HG02981 (cell line): ENCODE measurements around the gene MCM3AP.

ENCODE experiments used
- ATAC-seq: cut with Tn5 transposase; IDR thresholded peaks from one replicate; pipeline ENCODE4 v1.9.1; 2021; ENCODE audit warnings: mild to moderate bottlenecking, moderate library complexity; ENCODE audit not compliant: unreplicated experiment

The MCM3AP gene

GRCh38 chr21:46220275-46220810, 65.1 kb downstream of the MCM3AP start:
- no peak for ATAC-seq

GRCh38 chr21:46219591-46220239, 65.7 kb downstream of the MCM3AP start:
- no peak for ATAC-seq

- no peak for ATAC-seq
These were observed 66.4 kb downstream of the MCM3AP start for GRCh38 chr21:46218906-46219590.

- no peak for ATAC-seq
These were observed 67.8 kb downstream of the MCM3AP start for GRCh38 chr21:46217511-46218196.

GRCh38 chr21:46216132-46216747, 69.2 kb downstream of the MCM3AP start:
- no peak for ATAC-seq

- ATAC-seq, result no peak
These were observed 69.8 kb downstream of the MCM3AP start for GRCh38 chr21:46215436-46216131.

DNA sequence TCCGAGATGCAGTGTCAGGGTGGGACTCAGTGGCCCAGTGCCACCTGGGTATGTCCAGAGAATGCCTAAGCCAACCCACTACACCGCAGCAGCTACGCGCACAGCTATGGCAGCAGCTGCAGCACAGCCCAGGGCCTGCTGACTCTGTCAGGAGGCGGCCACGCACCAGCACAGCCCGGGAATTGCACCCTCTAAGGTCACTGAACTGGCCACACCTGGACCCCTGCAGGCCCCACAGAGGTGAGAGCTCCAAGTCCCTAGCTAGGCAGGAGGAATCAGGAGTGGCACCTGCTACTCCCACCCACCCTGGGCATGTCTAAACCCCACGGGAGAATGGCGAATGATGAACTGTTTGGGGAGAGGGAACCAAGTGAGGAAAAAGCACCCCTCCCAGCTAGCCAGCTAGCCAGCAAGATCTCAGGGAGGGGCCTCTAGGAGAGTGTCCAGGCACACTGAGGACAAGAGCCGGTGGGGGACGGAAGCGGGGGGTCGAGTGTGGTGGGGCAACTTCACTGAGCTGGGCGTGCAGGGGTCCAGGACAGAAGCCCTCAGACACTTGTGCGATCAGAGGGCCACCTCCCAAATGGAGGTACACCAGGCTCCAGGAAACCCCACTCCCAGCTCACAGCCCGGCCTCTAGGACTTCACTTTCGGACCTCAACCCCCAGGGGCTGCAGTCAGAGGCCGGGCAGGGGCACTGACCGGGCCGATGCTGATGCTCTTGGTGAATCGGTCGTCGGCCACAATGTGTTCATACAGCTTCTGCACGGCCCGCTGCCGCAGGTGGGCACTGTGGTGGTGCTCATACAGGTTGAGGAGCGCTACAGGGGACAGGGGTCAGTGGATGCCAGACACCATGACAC, 70.7 kb downstream of the MCM3AP start:
- ATAC-seq, result no peak

- no peak for ATAC-seq
These were observed 71.7 kb downstream of the MCM3AP start for GRCh38 chr21:46213620-46214286.

- ATAC-seq, result no peak
These were observed 72.5 kb downstream of the MCM3AP start for GRCh38 chr21:46212721-46213484.

DNA sequence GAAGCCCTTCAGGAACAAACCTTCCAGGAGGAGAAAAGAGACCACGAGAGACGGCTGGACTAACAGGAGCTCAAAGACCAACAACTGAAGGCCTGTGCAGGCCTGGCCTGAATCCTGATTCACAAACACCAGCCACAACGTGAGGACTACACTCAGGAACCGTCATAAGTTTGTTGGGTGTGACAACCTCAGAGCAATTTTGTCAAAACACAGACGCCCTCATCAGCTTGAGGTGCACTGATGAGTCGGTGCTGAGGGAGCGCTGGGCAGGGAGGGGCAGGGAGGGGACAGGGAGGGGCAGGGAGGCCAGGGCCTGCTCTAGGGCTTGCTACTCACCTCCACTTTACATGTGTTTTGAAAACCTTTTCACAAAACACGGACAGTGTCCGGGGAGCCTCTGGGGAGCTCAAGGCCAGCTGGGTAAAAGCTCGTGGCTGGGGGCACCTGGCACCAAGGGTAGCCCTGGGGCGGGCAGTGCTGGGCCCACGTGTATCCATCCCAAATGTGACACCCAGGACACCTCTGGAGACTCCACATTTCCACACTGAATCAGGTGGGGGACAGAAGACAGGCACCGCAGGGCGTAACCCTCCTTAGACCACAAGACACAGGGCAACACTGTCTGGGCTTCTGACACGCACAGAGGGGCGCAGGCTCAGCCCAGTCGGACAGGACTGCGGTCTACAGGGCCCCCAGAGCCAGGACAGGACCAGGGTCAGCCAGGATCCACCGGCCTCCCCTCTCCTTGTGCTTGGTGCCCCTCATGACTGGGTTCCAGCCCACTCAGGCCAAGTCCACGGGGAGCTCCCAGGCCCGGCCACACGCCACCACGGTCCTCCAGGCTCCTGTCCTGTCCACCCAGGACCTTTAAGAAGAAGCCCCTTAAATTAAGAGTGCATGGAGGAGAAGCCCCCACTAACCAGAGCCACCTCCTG, 73.4 kb downstream of the MCM3AP start:
- ATAC-seq, result no peak

- ATAC-seq, result no peak
These were observed 74.0 kb downstream of the MCM3AP start for GRCh38 chr21:46211376-46211775.

- ATAC-seq, result no peak
These were observed 74.9 kb downstream of the MCM3AP start for GRCh38 chr21:46210378-46211136.

GRCh38 chr21:46208761-46209721, 76.4 kb downstream of the MCM3AP start:
- ATAC-seq, result no peak

DNA sequence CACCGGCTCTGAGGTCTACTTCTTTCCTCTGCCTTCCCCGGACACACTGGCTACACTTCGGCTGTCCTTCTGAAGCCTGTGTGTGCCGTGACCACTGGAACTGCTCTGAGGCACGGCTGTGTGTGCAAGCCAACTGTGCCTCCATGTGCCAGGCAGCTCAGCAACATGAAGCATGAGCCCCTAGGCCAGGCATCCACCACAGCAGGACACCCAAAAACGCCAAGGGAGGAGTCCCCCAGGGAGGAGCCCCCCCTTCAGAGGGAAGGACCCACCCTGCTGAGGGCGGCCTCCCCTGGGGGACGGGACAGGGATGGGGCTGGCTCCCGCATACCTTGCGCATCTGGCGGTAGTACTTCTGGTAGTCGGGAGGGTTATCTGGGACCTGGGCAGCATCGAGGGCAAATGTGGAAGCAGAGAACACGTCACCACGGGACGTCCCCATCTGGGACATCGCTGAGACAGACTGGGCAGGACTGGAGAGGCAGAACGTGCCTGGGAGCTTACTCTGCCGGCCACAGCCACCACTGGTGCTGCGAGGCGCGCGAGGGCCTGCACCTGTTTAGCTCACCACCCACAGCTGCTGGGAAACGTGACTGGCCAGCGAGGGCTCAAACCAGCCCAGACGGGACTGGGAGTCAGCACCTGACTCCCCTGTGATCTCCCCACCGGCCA, 77.4 kb downstream of the MCM3AP start:
- no peak for ATAC-seq
